Right lobe of liver (tissue), 4 donors: ENCODE results near the gene FUCA1.

Experiments
- POLR2A ChIP-seq: fragments of 450-650 bp; IDR thresholded peaks from one replicate; pipeline ENCODE4 v1.6.1; 2017; ENCODE audit warnings: antibody characterized with exemption, mild to moderate bottlenecking
- TF ChIP-seq, protein P1 (sequence below), 4 donors: fragments of 200-600 bp in 3 of 4; fragments of 450-650 bp in 1 of 4; IDR thresholded peaks; one replicate each; pipeline versions ENCODE4 v1.5.1 to v1.8.0; 2016 to 2022; ENCODE audit warnings: antibody characterized with exemption in 4 of 4, mild to moderate bottlenecking in 2 of 4
- donor health status: DM: no; HTN: no; CAD: no.
- donor health status: DM: no; HTN: no; CAD: no.
- donor health status: DM: no; HTN: yes; CAD: no.

- TF ChIP-seq, protein P1, sequence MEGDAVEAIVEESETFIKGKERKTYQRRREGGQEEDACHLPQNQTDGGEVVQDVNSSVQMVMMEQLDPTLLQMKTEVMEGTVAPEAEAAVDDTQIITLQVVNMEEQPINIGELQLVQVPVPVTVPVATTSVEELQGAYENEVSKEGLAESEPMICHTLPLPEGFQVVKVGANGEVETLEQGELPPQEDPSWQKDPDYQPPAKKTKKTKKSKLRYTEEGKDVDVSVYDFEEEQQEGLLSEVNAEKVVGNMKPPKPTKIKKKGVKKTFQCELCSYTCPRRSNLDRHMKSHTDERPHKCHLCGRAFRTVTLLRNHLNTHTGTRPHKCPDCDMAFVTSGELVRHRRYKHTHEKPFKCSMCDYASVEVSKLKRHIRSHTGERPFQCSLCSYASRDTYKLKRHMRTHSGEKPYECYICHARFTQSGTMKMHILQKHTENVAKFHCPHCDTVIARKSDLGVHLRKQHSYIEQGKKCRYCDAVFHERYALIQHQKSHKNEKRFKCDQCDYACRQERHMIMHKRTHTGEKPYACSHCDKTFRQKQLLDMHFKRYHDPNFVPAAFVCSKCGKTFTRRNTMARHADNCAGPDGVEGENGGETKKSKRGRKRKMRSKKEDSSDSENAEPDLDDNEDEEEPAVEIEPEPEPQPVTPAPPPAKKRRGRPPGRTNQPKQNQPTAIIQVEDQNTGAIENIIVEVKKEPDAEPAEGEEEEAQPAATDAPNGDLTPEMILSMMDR (IDR thresholded peaks at IDR 0.05), result no peak
- TF ChIP-seq POLR2A, result no peak
These were observed 17.1 kb upstream of the FUCA1 start for GRCh38 chr1:23885222-23885621.
